ENCODE data around the gene UBE4B.

The UBE4B gene

DNA sequence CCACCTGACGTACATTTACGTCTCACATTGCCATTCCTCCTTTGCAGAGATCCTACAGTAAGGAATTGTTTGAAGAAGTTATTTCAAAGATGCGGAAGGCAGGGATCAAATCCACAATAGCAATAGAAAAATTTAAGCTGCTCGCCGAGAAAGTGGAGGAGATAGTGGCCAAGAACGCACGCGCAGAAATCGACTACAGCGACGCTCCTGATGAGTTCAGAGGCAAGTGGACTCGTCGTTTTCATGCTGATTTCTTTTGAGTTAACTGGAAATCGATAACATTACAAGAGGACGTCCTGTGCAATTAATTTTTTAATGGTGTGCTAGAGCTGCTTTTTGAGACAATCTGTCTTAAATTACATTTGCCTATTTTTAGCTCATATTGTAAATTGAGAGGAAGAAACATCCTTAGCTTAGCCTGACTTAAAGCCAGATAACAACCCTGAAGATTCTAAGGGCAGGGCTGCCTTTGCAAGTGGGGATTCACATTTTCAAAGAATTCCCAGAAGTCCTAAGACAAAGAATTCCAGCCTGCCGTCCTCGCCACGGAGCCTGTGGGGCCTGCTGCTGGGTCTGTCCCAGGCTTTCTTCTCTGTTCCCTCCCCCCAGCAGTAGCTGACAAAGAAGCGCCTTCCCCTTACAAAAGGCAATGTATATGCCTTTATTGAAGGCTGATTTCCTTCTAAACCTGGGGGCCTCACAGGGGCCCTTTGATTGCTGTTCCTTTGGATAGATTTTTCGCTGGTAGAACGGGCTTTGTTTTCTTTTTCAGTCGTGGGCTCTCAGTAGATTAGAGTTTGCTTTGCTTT lies 146.0 kb downstream of the UBE4B start:
- Histone ChIP-seq H3K36me3 (ENCODE audit: control insufficient read depth, insufficient read depth, low read length) (no peaks in the 10 kb centered on the region), H3K27ac (no peak overlapping the region), H3K9me3 (ENCODE audit: control insufficient read depth, low read length) (no peaks in the 10 kb centered on the region), H3K79me2 (no peaks in the 10 kb centered on the region), H3K9ac (no peak overlapping the region), H3K4me3 (ENCODE audit: low read depth, low read length) (no peak overlapping the region), H3K4me2 (ENCODE audit: low read length) (no peak overlapping the region), H3K27me3 (ENCODE audit: control insufficient read depth, insufficient read depth, low read length) (no peaks in the 10 kb centered on the region), H2AFZ (no peak overlapping the region), H3K4me1 (no peaks in the 10 kb centered on the region)
- TF ChIP-seq CTCF (IDR thresholded peaks at IDR 0.05), result no peak

- Histone ChIP-seq H3K9ac (no peak overlapping the region), H3K79me2 (no peaks in the 10 kb centered on the region), H3K27ac (no peak overlapping the region), H3K4me2 (ENCODE audit: low read length) (no peak overlapping the region), H3K4me1 (no peaks in the 10 kb centered on the region), H3K27me3 (ENCODE audit: control insufficient read depth, insufficient read depth, low read length) (no peaks in the 10 kb centered on the region), H3K9me3 (ENCODE audit: control insufficient read depth, low read length) (no peaks in the 10 kb centered on the region), H2AFZ (no peak overlapping the region), H3K36me3 (ENCODE audit: control insufficient read depth, insufficient read depth, low read length) (no peaks in the 10 kb centered on the region), H3K4me3 (ENCODE audit: low read depth, low read length) (no peak overlapping the region)
- TF ChIP-seq CTCF (IDR thresholded peaks at IDR 0.05), result no peak
Observed at GRCh38 chr1:10179406-10180091, 146.8 kb downstream of the UBE4B start.

DNA sequence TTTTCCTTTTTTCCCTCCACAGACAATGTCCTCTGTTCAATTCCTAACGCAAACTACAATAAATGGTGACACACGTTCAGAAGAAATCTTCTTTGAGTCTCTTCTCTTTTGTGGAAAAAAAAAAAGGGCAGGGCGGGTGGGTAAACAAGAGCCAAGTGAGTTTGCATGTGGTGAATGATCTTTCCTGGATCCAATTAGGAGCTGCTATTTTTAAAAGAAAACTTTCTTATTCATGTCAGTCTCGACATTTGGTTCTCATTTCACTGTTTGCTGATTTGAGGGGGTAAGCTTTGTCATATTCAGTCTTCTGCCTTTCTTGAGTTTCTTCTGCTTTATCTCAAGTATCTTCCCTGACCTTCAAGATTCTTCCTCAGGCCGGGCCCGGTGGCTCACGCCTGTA lies 148.4 kb downstream of the UBE4B start:
- Histone ChIP-seq H3K79me2 (no peaks in the 10 kb centered on the region), H3K4me2 (ENCODE audit: low read length) (no peak overlapping the region), H2AFZ (no peak overlapping the region), H3K4me1 (no peaks in the 10 kb centered on the region), H3K9ac (no peak overlapping the region), H3K27ac (no peak overlapping the region), H3K9me3 (ENCODE audit: control insufficient read depth, low read length) (no peaks in the 10 kb centered on the region), H3K4me3 (ENCODE audit: low read depth, low read length) (no peak overlapping the region), H3K27me3 (ENCODE audit: control insufficient read depth, insufficient read depth, low read length) (no peaks in the 10 kb centered on the region), H3K36me3 (ENCODE audit: control insufficient read depth, insufficient read depth, low read length) (no peaks in the 10 kb centered on the region)
- no peak for TF ChIP-seq CTCF (IDR thresholded peaks at IDR 0.05)

DNA sequence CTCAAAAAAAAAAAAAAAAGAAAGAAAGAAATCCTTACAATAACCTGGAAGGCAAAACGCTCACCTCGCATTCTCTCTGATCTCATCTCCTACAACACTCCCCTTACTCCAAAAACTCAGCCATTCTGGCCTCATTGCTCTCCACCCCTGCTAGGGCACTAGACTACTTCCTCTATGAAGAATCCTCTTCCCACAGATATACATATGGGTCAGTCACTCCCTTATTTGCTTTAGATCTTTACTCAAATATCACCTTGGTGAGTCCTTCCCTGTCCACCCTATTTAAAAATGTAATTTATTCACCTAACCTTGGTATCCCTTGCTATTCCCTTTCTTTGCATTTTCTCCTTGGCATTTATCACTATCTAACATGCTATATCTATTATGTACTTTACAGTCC lies 153.0 kb downstream of the UBE4B start:
- no peaks in the 10 kb centered on the region for H3K4me1 ChIP-seq
- no peak overlapping the region for H3K4me3 ChIP-seq (ENCODE audit: low read depth, low read length)
- H3K4me2 ChIP-seq (ENCODE audit: low read length), result no peak overlapping the region
- H3K27me3 ChIP-seq (ENCODE audit: control insufficient read depth, insufficient read depth, low read length), result no peaks in the 10 kb centered on the region
- TF ChIP-seq CTCF (IDR thresholded peaks at IDR 0.05), result no peak
- no peaks in the 10 kb centered on the region for H3K79me2 ChIP-seq
- H3K9ac ChIP-seq, result no peak overlapping the region
- H3K9me3 ChIP-seq (ENCODE audit: control insufficient read depth, low read length), result no peaks in the 10 kb centered on the region
- no peak overlapping the region for H2AFZ ChIP-seq
- H3K36me3 ChIP-seq (ENCODE audit: control insufficient read depth, insufficient read depth, low read length), result no peaks in the 10 kb centered on the region
- no peak overlapping the region for H3K27ac ChIP-seq
